HG02798 (cell line): ENCODE measurements around the gene MRPL57.
A peak's percentile ranks its signal among the peaks of the same experiment; 100 is the strongest.
"Not testable (repeated sequence)": the region's sequence is repeated elsewhere in the genome, so short reads cannot be mapped to it uniquely, and the experiment has no call there.

Experiments used
- ATAC-seq: cut with Tn5 transposase; IDR thresholded peaks from one replicate; pipeline ENCODE4 v1.9.1; 2021; ENCODE audit warnings: mild to moderate bottlenecking; ENCODE audit not compliant: unreplicated experiment, poor library complexity

Gene MRPL57

GRCh38 chr13:21176215-21176981 is at the start of gene MRPL57, which contains the start of gene SKA3:
TSS of gene MRPL57 (plus strand) at chr13:21176658. CDS start at chr13:21176917, 259 bp downstream.
TSS of gene SKA3 (minus strand) at chr13:21176552. CDS start at chr13:21176477, 75 bp downstream.
- ATAC-seq: peak; percentile 95

- no peak for ATAC-seq
These were observed 46.3 kb upstream of the MRPL57 start for GRCh38 chr13:21130116-21130515.

DNA sequence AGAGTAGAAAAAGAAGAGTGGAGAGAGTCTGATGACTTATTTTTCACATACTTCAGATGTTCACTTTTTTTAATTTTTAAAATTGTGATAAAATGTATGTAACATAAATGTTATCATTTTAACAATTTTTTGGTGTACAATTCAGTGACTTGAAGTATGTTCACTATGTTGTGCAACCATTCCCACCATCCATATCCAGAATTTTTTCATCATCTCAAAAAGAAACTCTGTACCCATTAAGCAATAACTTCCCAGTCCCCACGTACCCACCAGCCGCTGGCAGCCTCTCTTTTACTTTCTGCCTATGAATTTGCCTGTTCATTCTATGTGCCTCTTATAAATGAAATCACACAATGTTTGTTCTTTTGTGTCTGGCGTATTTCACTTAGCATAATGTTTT is 43.4 kb upstream of the MRPL57 start:
- ATAC-seq: no peak

GRCh38 chr13:21134475-21134874 is 42.0 kb upstream of the MRPL57 start:
- no peak for ATAC-seq

- not testable (repeated sequence) for ATAC-seq
These were observed 40.6 kb upstream of the MRPL57 start for GRCh38 chr13:21135833-21136232.

DNA sequence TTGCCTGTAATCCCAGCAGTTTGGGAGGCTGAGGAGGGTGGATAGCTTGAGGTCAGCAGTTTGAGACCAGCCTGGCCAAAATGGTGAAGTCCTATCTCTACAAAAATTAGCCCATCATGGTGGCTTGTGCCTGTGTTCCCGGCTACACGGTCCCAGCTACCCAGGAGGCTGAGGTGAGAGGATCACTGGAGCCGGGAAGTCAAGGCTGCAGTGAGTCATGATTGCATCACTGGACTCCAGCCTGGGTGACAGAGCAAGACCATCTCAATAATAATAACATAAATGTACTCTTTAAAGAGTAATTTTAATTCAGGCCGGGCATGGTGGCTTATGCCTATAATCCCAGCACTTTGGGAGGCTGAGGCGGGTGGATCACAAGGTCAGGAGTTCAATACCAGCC is 38.8 kb upstream of the MRPL57 start:
- no peak for ATAC-seq

GRCh38 chr13:21138561-21138960 is 37.9 kb upstream of the MRPL57 start:
- no peak for ATAC-seq

GRCh38 chr13:21139374-21139773 is 37.1 kb upstream of the MRPL57 start:
- no peak for ATAC-seq

- ATAC-seq: no peak
These were observed 33.7 kb upstream of the MRPL57 start for GRCh38 chr13:21142766-21143165.

DNA sequence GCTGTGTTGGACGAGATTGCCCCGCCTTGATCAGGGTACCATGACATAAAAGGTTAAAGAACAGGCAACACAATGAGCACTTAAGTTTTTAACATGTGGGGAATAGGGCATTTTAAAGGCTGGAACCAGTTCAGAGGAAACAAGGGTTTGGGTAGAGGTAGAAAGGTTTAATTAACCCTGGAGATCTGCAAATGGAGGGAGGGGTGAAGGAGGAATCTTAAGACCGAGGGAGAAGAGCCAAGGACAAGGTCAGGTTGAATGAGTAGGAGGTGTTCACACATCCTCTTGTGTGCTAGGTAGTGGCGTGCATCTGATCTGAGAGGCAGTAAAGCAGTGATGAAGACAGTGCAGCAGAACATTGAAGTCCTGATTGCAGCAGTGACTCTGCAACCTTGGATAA is 28.6 kb upstream of the MRPL57 start:
- no peak for ATAC-seq

GRCh38 chr13:21148557-21149258 is 27.8 kb upstream of the MRPL57 start:
- ATAC-seq: no peak

- no peak for ATAC-seq
These were observed 26.9 kb upstream of the MRPL57 start for GRCh38 chr13:21149568-21149967.

GRCh38 chr13:21150013-21150412 is 26.4 kb upstream of the MRPL57 start:
- no peak for ATAC-seq

DNA sequence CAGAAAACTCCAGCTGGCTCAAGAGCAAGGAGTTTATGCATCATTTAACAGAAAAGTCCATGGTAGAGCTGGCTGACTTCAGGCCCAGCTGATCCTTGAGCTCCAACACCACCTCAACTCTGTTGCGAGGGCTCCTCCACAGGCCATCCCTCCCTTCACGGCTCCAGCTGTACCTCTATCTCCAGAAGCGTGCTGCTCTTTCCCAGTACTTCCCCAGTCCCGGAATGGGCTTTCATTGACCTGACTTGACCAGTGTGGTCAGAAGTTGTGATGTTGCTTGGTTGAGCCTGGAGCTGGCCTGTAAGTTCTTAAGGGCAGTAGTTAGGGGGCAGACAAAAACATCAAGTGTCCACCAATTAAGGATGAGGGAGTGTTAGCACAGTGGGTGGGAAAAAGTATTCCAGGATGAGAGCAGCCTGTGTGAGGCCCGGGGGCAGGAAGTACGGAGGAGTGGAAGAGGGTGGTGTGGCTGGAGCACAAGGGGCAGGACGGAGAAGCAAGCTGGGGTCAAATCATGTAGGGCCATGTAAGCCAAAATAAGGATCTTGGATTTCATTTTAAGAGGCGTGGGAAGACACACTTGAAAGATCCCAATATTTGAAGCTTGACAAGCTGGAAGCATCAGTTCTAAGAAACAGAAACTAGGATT is 24.1 kb upstream of the MRPL57 start:
- no peak for ATAC-seq

DNA sequence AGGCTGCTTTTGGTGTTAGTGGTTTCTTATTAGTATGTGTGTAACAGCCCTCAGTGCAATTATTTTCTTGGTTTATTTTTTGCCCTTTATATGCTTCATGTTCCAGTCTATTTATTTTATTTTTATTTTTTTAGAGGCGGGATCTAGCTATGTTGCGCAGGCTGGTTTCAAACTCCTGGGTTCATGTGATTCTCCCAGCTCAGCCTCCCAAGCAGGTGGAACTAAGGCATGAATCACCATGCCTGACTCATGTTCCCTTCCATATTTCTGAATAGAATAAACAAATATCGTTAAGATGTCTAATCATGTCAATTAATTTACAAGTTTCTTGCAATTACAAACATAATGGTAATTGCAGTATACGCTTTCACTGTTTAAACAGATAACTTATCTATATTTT is 11.8 kb upstream of the MRPL57 start:
- ATAC-seq: no peak

DNA sequence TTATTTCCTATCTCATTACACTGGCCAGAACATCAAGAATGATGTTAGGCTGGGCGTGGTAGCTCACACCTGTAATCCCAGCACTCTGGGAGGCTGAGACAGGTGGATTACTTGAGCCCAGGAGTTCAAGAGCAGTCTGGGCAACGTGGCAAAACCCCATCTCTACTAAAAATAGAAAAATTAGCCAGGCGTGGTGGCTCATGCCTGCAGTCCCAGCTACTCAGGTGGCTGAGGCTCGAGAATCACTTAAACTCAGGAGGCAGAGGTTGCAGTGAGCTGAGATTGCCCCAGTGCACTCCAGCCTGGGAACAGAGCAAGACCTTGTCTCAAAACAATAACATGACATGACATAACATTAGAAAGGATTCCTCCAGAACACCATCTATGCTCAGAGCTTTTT is 10.9 kb upstream of the MRPL57 start:
- not testable (repeated sequence) for ATAC-seq

DNA sequence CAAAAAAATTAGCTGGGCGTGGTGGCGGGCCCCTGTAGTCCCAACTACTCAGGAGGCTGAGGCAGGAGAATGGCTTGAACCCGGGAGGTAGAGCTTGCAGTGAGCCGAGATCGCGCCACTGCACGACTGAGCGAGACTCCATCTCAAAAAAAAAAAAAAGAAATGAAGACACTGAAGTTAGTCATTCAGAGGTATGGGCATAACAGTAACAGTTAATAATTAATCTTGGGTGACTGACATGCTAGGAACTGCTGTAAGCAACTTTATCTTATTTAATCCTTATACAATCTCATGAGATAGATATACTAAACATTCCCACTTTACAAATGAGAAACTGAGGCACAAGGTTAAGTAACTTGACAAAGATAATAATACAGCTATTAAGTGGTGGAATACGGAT is 5.0 kb upstream of the MRPL57 start:
- no peak for ATAC-seq

DNA sequence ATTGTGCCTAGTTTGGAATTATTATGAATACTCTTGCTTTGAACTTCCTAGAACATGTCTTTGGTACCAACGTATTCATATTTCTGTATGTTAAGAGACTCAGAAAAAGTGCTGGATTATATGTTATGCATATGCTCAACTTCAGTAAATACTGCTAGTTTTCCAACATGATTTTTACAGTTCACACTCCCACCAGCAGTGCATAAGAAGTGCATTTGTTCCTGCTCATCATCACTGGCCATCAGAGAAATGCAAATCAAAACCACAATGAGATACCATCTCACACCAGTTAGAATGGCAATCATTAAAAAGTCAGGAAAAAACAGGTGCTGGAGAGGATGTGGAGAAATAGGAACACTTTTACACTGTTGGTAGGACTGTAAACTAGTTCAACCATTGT is 2.7 kb upstream of the MRPL57 start:
- ATAC-seq: not testable (repeated sequence)

- no peak for ATAC-seq
These were observed 723 bp upstream of the MRPL57 start for GRCh38 chr13:21175656-21176214.

DNA sequence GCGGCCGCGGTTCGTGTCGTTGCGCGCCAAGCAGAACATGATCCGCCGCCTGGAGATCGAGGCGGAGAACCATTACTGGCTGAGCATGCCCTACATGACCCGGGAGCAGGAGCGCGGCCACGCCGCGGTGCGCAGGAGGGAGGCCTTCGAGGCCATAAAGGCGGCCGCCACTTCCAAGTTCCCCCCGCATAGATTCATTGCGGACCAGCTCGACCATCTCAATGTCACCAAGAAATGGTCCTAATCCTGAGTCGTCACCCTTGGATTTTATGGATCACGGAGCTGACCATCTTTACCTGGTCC is 475 bp downstream of the MRPL57 start:
- ATAC-seq: peak; percentile 21

DNA sequence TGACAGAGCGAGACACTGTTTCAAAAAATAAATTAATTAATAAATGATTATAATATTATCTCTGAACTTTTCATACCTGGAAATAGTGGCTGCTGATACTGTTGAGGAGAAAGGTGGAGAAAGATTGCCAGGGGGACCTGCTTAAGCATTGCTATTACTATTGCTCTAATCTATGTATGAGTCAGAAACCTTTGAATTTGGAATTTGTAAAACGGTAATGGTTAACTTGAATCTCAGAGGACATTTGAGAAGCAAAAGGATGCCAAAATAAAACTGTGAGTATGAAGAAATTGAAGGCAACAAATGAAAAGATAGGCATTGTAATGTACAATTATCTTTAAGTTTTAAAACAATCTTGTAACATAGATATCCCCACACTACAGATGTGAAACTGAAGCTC is 5.2 kb downstream of the MRPL57 start:
- ATAC-seq: no peak
